ENCODE data around the gene SLC39A12. TPM values are rescaled to one million over a fixed set of nuclear protein-coding genes. Genes with fewer than 3 reads are reported as not detected.

SLC39A12 gene
- total RNA-seq, 6 donors from 2014 or later = 0.17 to 2.1 (median 1.1) TPM; not detected in 2

- TF ChIP-seq CTCF (IDR thresholded peaks at IDR 0.05) = no peak
- no peak for TF ChIP-seq POLR2A (IDR thresholded peaks at IDR 0.05)
- TF ChIP-seq POLR2AphosphoS5 (IDR thresholded peaks at IDR 0.05) = no peak
- TF ChIP-seq EP300 (IDR thresholded peaks at IDR 0.05) = no peak
- no peak overlapping the region for H3K4me3 ChIP-seq
- no peaks in the 10 kb centered on the region for H3K36me3 ChIP-seq
- DNase-seq = no peak
- no peak for ATAC-seq (ENCODE audit: low FRiP score in 2 of 2)
- no peaks in the 10 kb centered on the region for H3K9me3 ChIP-seq
- no peak overlapping the region for H3K27ac ChIP-seq
- no peaks in the 10 kb centered on the region for H3K4me1 ChIP-seq
- WGBS, 2 donors = 54 to 66% methylated on average over 2 of the region's 2 CpGs
- H3K27me3 ChIP-seq = no peaks in the 10 kb centered on the region
These were observed 8.2 kb downstream of the SLC39A12 start for GRCh38 chr10:17959870-17960269.

- H3K27ac ChIP-seq = no peak overlapping the region
- no peak for DNase-seq
- H3K9me3 ChIP-seq = no peaks in the 10 kb centered on the region
- WGBS, 2 donors = 69 to 70% methylated on average over 4 of the region's 4 CpGs
- H3K27me3 ChIP-seq = no peaks in the 10 kb centered on the region
- ATAC-seq (ENCODE audit: low FRiP score in 2 of 2) = no peak
- H3K4me3 ChIP-seq = no peak overlapping the region
- H3K4me1 ChIP-seq = no peaks in the 10 kb centered on the region
- no peaks in the 10 kb centered on the region for H3K36me3 ChIP-seq
- TF ChIP-seq POLR2A (IDR thresholded peaks at IDR 0.05) (no peak), POLR2AphosphoS5 (IDR thresholded peaks at IDR 0.05) (no peak), CTCF (IDR thresholded peaks at IDR 0.05) (no peak), EP300 (IDR thresholded peaks at IDR 0.05) (no peak)
These were observed 10.1 kb downstream of the SLC39A12 start for GRCh38 chr10:17961551-17962422.

- DNase-seq = no peak
- WGBS, 2 donors = 84 to 88% methylated on average over 3 of the region's 3 CpGs
- H3K4me3 ChIP-seq = no peak overlapping the region
- ATAC-seq (ENCODE audit: low FRiP score in 2 of 2) = no peak
- H3K9me3 ChIP-seq = no peaks in the 10 kb centered on the region
- no peak for TF ChIP-seq POLR2AphosphoS5 (IDR thresholded peaks at IDR 0.05)
- H3K27me3 ChIP-seq = no peaks in the 10 kb centered on the region
- no peaks in the 10 kb centered on the region for H3K36me3 ChIP-seq
- no peaks in the 10 kb centered on the region for H3K4me1 ChIP-seq
- no peak overlapping the region for H3K27ac ChIP-seq
These were observed 11.7 kb downstream of the SLC39A12 start for GRCh38 chr10:17963431-17963830.

- 82 to 84% methylated on average over 8 of the region's 8 CpGs for WGBS, 2 donors
- Histone ChIP-seq H3K36me3 (no peaks in the 10 kb centered on the region), H3K27me3 (no peaks in the 10 kb centered on the region), H3K27ac (no peak overlapping the region), H3K9me3 (peaks cover 0 to 3% (median 0%) of the 10 kb centered on the region in 4 donors), H3K4me3 (no peak overlapping the region), H3K4me1 (no peaks in the 10 kb centered on the region)
- no peak for DNase-seq
- TF ChIP-seq POLR2AphosphoS5 (IDR thresholded peaks at IDR 0.05) (no peak), CTCF (IDR thresholded peaks at IDR 0.05) (no peak), EP300 (IDR thresholded peaks at IDR 0.05) (no peak), POLR2A (IDR thresholded peaks at IDR 0.05) (no peak)
- ATAC-seq (ENCODE audit: low FRiP score in 2 of 2) = no peak
These were observed 14.0 kb downstream of the SLC39A12 start for GRCh38 chr10:17965649-17966235.

GRCh38 chr10:17974505-17974904 is 22.8 kb downstream of the SLC39A12 start:
- no peaks in the 10 kb centered on the region for H3K36me3 ChIP-seq
- DNase-seq (no peak), ATAC-seq (ENCODE audit: low FRiP score in 2 of 2) (no peak)
- TF ChIP-seq POLR2A (IDR thresholded peaks at IDR 0.05) = no peak
- no peak for TF ChIP-seq POLR2AphosphoS5 (IDR thresholded peaks at IDR 0.05)
- TF ChIP-seq EP300 (IDR thresholded peaks at IDR 0.05) = no peak
- no peak for TF ChIP-seq CTCF (IDR thresholded peaks at IDR 0.05)
- no peaks in the 10 kb centered on the region for H3K27me3 ChIP-seq
- WGBS, 2 donors = 92 to 98% methylated on average over 3 of the region's 3 CpGs
- no peak overlapping the region for H3K27ac ChIP-seq
- no peaks in the 10 kb centered on the region for H3K9me3 ChIP-seq
- H3K4me1 ChIP-seq = no peaks in the 10 kb centered on the region
- no peak overlapping the region for H3K4me3 ChIP-seq

Measured in upper lobe of left lung (tissue), 6 donors.